CD1c-positive myeloid dendritic cell (primary cell): ENCODE data around the gene ZBTB21.

Experiments
- DNase-seq: peaks from one replicate; pipeline ENCODE4 v3.0.0-alpha.2; 2016; ENCODE audit errors: extremely low spot score

ZBTB21 gene

DNA sequence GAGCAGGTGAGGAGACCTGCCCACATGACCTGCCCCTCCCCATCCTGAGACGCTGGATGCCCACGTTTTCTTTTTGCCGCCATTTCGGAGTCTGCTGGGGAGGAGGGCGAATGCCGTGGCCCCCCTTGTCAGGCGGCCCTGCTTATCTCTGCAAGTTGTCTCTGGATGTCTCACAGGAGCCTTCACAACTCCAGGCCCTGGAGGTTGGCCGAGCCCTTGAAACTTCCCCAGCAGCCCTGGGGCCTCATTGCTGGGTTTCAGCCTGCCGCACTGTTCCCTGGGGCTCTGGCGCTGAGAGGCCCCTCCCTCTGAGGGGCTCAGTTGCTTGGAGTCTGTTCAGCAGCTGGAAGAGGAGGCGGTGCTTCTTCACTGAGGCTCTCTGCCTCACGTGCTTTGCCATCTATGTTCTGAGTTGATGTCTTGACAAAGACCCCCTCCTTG is 29.8 kb upstream of the ZBTB21 start:
- DNase-seq, result no peak

DNA sequence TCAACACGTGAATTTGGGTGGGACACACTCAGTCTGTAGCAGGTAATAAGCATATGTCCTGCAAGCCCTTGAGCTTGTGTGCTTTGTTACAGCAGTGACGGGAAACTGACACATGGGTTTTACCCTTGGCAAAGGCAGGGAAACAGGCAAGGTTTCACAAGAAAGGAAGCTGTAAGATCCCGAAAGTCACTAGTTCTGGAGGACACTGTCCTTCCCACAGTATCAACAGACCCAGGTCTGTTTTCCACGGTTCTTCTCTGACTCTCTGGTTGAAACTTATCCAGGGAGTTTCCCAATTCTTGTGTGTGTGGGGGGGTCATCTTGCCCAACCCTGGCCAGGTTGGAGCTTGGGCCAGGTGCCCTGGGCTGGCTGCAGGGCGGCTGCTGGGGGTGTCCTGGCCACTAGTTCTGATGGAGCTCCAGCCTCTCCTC is 29.3 kb upstream of the ZBTB21 start:
- no peak for DNase-seq

GRCh38 chr21:42038826-42039425 is 28.8 kb upstream of the ZBTB21 start:
- no peak for DNase-seq

DNA sequence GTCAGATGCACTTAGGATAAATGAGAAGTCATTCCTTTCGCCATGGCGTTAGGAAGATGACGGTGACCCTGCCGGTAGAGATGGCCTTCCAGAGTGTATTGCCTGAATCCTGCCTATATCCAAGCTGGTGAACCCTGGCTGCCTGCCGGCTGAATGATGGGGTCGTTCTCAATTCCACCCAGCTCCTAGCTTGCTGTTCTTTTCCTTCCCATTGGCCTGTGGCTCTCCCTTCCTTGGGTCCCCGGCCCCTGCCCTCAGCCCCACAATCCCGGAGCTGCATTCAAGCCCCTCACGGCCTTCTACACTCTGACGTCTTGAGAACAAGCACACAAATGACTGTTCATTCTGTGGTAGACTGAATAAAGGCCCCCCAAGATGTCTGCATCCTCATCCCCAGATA is 28.2 kb upstream of the ZBTB21 start:
- DNase-seq, result no peak

GRCh38 chr21:42037943-42038342 is 27.8 kb upstream of the ZBTB21 start:
- DNase-seq, result no peak

DNA sequence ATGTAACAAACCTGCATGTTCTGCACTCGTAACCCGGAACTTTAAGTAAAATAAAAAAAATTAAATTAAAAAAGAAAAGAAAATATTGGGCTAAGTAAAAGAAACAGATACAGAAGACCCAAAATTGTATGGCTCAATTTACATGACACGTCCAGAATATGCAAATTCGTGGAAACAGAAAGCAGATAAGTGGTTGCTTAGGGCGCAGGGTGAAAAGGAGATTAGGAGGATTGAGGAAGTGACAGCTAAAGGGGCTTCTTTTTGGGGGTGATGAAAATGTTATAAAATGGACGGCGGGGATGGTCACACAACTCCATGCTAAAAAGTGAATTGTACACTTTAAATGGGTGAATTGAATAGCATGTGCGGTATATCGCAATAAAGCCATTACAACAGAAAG is 27.4 kb upstream of the ZBTB21 start:
- no peak for DNase-seq

DNA sequence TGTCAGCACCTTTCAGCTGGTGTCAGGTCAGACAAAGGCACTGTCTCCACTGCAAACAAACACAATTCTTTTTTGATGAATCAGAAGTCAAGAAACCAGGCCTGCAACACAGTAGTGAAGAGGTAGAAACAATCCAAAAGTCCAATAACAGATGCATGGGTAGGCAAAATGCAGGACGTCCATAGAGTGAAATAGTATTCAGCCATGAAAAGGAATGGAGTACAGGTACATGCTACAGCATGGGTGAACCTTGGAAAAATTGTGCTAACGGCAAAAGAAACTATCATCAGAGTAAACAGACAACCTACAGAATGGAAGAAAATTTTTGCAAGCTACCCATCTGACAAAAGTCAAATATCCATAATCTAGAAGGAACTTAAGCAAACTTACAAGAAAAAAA is 26.2 kb upstream of the ZBTB21 start:
- DNase-seq, result no peak

DNA sequence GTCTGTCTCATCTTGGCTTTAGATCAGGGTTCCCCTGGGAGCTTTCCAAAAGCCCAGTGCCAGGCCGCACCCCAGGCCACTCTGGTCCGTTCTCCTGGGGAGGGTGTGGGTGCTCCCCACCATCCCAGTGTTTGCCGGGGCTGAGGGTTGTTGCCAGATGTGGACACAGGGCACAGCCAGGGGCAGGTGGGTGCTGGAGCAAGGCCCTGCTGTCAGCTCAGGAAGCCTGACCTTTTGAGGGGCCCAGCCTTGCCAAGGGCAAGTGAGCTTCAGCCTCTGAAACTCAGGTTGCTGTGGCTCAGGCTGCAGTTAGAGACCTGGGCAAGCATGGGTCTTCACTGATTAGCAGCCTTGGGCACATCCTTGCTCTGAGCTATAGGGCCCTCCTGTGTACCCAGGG is 22.8 kb upstream of the ZBTB21 start:
- no peak for DNase-seq

- DNase-seq, result no peak
Measured at GRCh38 chr21:42032266-42032665, 22.1 kb upstream of the ZBTB21 start.

GRCh38 chr21:42031816-42032215 is 21.7 kb upstream of the ZBTB21 start:
- no peak for DNase-seq

DNA sequence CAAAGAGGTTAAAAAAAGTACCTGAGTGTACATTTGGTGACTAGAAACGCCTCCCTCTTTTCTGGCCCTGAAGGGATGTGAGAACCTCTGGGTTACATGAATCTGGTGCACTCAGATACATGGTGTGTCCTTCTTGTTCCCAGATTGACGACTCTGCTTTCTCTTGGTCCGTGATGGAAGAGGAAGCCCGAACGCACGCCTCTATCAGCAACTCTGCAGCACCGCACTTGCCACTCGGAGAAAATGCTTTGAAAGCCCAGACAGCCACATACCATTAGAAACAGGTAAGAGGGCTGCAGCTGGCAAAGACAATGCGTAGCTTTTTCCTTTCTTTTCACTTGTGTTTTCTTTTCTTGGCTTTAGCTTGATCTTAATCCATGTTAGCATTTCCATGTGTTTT is 21.1 kb upstream of the ZBTB21 start:
- no peak for DNase-seq

- peak; percentile 17 for DNase-seq
Measured at GRCh38 chr21:42030311-42030710, 20.2 kb upstream of the ZBTB21 start.

DNA sequence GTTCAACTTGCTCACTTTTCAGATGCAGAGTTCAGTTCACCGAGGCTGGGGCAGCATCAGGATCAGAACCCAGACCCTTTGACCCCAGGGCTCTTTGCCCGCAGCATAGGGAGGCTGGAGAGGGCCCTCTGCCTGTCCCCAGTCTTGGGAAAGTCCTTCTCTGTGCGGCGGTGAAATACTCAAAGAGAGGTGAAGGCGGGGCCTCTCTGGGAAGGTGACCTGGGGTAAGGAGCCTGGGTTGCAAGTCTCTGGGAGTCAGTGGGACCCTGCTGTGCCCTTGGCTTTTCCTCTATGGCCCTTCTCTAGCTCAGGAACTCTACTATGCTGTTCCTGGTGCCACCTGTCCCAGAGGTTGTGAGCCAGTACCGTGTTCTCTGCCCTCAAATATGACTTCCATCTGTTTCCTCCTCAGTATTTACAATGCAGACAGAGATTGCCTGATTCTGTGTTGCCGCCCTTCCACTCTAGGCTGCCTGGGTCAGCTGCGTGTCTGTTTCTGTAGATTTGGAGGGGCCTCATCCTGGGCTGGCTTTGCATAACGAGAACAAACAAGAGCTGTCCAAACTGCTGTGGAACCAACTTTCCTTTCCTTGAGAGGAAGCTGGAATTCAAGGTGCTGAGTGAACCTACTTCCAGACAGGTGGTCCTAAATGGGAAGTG is 18.7 kb upstream of the ZBTB21 start:
- no peak for DNase-seq

DNA sequence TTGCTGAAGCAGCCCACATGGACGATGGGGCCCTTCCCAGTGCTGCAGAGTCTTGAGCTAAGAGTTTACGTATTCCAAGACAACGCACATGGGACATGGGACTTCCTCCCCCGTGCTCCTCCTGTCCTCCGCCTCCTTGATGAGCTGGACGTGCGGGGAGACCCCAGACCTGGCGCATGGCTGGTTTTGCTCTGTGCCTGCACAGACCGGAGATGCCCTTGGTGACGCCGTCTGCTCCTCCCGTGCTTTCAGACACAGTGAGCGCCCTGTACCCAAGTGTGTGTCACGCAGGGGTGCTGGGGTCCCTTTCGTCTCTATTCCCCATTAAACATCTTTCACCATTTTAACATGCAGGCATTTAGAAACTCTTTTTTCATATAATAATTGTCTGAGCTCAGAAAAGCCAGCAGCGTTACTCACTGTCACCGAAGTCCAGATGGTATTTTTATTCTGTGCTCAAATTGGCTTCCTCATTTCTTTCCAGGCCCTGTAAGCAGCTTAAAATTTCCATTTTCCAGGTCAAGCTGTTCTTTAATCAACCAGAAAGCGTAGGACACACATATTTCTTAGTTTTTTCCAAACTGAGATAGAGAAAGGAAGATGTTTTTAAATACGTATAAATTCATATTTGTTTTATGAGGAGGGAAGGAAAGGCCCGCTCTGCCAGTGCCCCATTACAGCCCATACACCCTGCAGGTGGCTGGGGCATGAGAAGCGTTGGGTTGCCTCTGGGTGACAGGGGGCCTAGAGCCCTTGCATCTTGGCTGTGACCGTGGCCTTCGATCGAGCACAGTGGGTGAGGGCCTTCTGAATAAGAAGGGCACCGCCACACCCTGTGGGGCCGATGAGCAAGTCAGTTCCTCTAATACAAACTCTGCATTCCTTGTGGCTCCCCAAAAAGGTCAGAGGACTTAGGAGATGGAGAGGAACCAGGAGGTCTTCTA is 17.9 kb upstream of the ZBTB21 start:
- peak; percentile 23 for DNase-seq

DNA sequence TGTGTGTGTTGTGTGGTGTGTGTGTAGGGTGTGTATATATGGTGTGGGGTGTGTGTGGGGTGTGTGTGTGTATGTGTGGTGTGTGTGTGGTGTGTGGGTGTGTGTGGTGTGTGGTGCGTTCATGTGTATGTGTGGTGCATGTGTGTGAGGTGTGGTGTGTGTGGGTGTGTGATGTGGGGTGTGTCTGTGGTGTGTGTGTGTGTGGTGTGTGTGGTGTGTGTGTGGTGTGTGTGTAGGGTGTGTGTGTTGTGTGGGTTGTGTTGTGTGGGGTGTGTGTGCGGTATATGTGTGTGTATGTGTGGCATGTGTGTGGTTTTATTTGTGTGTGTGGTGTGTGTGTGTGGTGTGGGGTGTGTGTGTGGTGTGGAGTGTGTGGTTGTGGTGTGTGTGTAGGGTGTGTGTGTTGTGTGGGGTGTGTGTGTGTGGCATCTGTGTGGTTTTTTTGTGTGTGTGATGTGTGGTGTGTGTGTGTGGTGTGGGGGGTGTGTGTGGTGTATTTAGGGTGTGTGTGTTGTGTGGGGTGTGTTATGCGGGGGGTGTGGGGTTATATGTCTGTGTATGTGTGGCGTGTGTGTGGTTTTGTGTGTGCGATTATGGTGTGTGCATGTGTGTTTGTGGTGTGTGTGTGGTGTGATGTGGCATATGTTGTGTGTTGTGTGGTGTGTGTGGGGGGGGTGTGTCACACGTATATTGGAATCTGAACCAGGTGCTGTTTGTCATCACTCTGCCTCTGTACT is 17.1 kb upstream of the ZBTB21 start:
- no peak for DNase-seq

- DNase-seq, result no peak
Measured at GRCh38 chr21:42026082-42026435, 15.9 kb upstream of the ZBTB21 start.

DNA sequence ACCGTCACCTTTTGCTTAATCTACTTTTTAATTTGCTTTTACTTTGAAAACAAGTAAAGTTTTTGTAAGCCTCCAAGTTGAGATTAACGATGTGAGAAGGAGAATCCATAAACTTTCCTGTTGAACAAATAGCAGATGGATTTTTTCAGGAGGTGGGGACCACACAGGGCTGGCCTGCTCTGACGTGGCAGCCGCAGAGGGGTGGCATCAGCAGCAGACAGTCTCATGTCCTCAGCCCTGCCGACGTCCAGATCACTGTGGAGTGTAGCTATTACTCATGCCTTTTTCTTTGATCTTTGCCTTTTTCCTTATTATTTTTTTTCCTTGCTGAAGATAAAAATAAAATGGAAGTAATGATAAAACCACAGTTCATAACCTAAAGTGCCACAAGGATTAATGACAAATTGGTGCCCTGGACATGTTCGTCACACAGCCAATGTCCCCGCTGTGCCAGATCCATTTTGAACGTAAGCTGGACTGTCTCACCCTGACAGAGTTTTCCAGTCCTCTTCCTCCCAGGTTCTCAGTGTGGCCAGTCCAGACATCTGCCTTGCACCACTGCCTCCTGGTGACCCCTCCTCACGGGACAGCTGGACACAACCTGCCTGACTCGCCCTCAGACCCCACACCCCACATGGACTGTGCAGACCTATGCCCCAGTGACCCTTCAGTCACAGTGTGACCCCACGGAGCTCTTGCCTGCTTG is 15.4 kb upstream of the ZBTB21 start:
- no peak for DNase-seq

DNA sequence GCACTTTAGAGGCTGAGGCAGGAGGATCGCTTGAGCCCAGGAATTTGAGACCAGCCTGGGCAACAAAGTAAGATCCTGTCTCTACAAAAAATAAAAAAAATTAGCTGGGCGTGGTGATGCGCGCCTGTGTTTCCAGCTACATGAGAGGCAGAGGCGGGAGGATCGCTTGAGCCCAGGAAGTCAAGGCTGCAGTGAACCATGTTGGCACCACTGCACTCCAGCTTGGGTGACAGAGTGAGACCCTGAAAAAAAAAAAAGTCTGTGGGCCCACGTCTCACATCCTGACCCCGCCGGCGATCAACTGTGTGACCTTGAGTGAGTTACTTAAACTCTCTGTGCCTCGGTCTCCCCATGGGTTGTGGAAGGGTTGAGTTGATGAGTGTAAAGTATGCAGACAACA is 12.7 kb upstream of the ZBTB21 start:
- DNase-seq, result no peak

DNA sequence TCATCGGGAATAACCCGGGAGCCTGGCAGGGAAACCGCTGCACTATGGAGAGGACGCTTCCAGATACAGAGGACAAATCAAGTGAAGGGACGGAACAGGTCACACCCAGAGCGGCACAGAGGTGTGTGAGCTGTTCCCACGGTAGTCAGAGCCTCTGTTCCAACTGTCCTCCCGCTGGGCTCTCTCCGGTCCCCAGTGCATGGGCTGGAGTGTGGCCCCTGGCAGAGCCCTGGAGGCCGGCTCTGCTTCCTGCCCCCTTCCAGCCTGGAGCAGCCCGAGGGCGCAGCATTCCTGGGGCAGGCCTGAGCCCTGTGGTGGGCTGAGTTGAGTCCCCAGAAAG is 11.9 kb upstream of the ZBTB21 start:
- DNase-seq, result no peak

GRCh38 chr21:42021371-42022090 is 11.4 kb upstream of the ZBTB21 start:
- no peak for DNase-seq

DNA sequence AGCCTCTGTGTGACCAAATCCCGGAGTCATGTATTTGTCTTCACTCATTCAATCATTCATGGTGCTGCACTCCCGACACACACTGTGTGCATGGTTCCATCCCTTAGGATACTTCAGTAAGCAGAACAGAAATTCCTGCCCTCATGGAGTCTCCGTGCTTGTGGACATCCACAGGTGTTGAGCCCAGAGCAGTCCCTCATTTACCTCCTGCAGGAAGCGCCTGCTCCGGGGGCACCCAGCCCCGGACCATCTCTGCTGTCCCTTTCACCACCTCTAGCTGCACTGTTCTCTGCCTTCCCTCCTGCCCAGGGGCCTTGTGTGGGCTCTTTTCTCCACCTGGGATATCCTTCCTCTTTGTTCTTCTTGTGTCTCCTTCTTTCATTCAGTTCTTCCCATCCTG is 9.5 kb upstream of the ZBTB21 start:
- no peak for DNase-seq
